HepG2 (cell line): ENCODE results near the gene FRMD3. TPM values are rescaled to one million over a fixed set of nuclear protein-coding genes. Genes with fewer than 3 reads are reported as not detected.

Experiments used
- AFF4 ChIP-seq: sonication (generic); formaldehyde crosslinking; IDR thresholded peaks from 2 replicates; pipeline ENCODE4 v1.4.0; 2020; ENCODE audit warnings: missing genetic modification reagents
- BRCA1 ChIP-seq: sonication (generic); formaldehyde crosslinking; IDR thresholded peaks from 2 replicates; pipeline ENCODE4 v1.4.0; 2020; ENCODE audit warnings: missing genetic modification reagents
- E2F1 ChIP-seq: sonication (generic); formaldehyde crosslinking; IDR thresholded peaks from 2 replicates; pipeline ENCODE4 v1.5.0; 2020; ENCODE audit warnings: missing genetic modification reagents
- EED ChIP-seq: sonication (generic); formaldehyde crosslinking; IDR thresholded peaks from 2 replicates; pipeline ENCODE4 v1.5.0; 2020; ENCODE audit warnings: mild to moderate bottlenecking, missing genetic modification reagents
- FOXA1 ChIP-seq, 2 experiments: fragments of 450-650 bp in 1 of 2; sonication (generic) in 1 of 2; formaldehyde crosslinking in 1 of 2; IDR thresholded peaks; 2 replicates each; pipeline versions ENCODE4 v1.4.0 to v1.6.1; 2016 to 2020; ENCODE audit warnings: missing genetic modification reagents in 1 of 2
- HNF4A ChIP-seq: sonication (generic); formaldehyde crosslinking; IDR thresholded peaks from 2 replicates; pipeline ENCODE4 v1.4.0; 2020; ENCODE audit warnings: missing genetic modification reagents
- HNF4G ChIP-seq, 2 experiments: sonication (generic) in 1 of 2; formaldehyde crosslinking in 1 of 2; IDR thresholded peaks; 2 replicates each; pipeline versions ENCODE4 v1.4.0 to v1.6.1; 2011 to 2020; ENCODE audit warnings: borderline replicate concordance in 2 of 2, low read depth in 2 of 2, mild to moderate bottlenecking in 2 of 2, low read length in 1 of 2, missing genetic modification reagents in 1 of 2, moderate library complexity in 1 of 2
- MIXL1 ChIP-seq: IDR thresholded peaks from 2 replicates; pipeline ENCODE4 v1.6.1; 2016
- NCOA2 ChIP-seq: sonication (generic); formaldehyde crosslinking; IDR thresholded peaks from 2 replicates; pipeline ENCODE4 v1.8.0; 2022; ENCODE audit warnings: inconsistent platforms
- REL ChIP-seq: sonication (generic); formaldehyde crosslinking; conservative IDR thresholded peaks from 2 replicates; pipeline ENCODE4 v1.8.0; 2022; ENCODE audit warnings: mild to moderate bottlenecking, missing genetic modification reagents, moderate library complexity
- TCF12 ChIP-seq, 2 experiments: fragments of 450-650 bp in 1 of 2; sonication (generic) in 1 of 2; formaldehyde crosslinking in 1 of 2; IDR thresholded peaks; 2 replicates each; pipeline versions ENCODE4 v1.6.1 to v1.8.0; 2017 to 2022; ENCODE audit warnings: antibody characterized with exemption in 1 of 2, mild to moderate bottlenecking in 1 of 2, missing genetic modification reagents in 1 of 2, moderate library complexity in 1 of 2
- TCF7L2 ChIP-seq: IDR thresholded peaks from 2 replicates; pipeline ENCODE4 v1.6.1; 2011; ENCODE audit warnings: mild to moderate bottlenecking, low read depth, low read length, moderate library complexity
- ZBTB34 ChIP-seq: sonication (generic); formaldehyde crosslinking; IDR thresholded peaks from 2 replicates; pipeline ENCODE4 v1.8.0; 2022; ENCODE audit warnings: mild to moderate bottlenecking, missing genetic modification reagents
- ZNF251 ChIP-seq: sonication (generic); formaldehyde crosslinking; IDR thresholded peaks from 2 replicates; pipeline ENCODE4 v1.9.0; 2021; ENCODE audit warnings: mild to moderate bottlenecking, missing genetic modification reagents
- ZNF264 ChIP-seq: sonication (generic); formaldehyde crosslinking; IDR thresholded peaks from 2 replicates; pipeline ENCODE4 v1.4.0; 2020; ENCODE audit warnings: missing genetic modification reagents
- ZNF441 ChIP-seq: sonication (generic); formaldehyde crosslinking; IDR thresholded peaks from 2 replicates; pipeline ENCODE4 v1.7.0; 2021; ENCODE audit warnings: missing genetic modification reagents, borderline replicate concordance
- ZNF609 ChIP-seq: sonication (generic); formaldehyde crosslinking; IDR thresholded peaks from 2 replicates; pipeline ENCODE4 v1.4.0; 2020; ENCODE audit warnings: mild to moderate bottlenecking, missing genetic modification reagents, borderline replicate concordance
- polyA plus RNA-seq, 8 experiments: library from polyadenylated mRNA; depleted of rRNA in 3 of 8; stranded (reverse) in 7 of 8; unstranded in 1 of 8; fragments of >200 nt; fragmentation: Illumina TruSeq in 4 of 8; extraction: Trizol in 4 of 8; gene quantifications; 2 replicates each; pipeline versions ENCODE4 v1.2.1 to v1.2.3, GENCODE V29; 2011 to 2016; ENCODE audit warnings: low read depth in 4 of 8, missing spikeins in 1 of 8, mixed read lengths in 1 of 8; ENCODE audit not compliant: insufficient read depth in 1 of 8
- total RNA-seq, 5 experiments: library from RNA; depleted of rRNA; stranded (reverse); fragments of >200 nt; fragmentation: Illumina TruSeq; extraction: Trizol; gene quantifications; 2 replicates each; pipeline ENCODE4 v1.2.3, GENCODE V29; 2016; ENCODE audit warnings: low read depth in 1 of 5

The FRMD3 gene
- total and polyA plus RNA-seq, 2 of the 13 experiments (the other 11 are each of a cell fraction or from before 2014, with no cell fraction given) = 3.2 to 7.7 TPM

GRCh38 chr9:83387401-83388185, 150.6 kb downstream of the FRMD3 start (continued):
- TF ChIP-seq AFF4 (CRISPR knock-in tag) (no peak), BRCA1 (CRISPR knock-in tag) (peak; percentile 72; the same call in 1 of the 2 replicates), ZNF609 (CRISPR knock-in tag) (0 out of 2 replicates have a peak, but pooled peaks have one; percentile 61), EED (CRISPR knock-in tag) (no peak), HNF4G (IDR thresholded peaks at IDR 0.05; ENCODE audit: borderline replicate concordance, low read depth, low read length) (peak; percentile 84), HNF4G (CRISPR knock-in tag; IDR thresholded peaks at IDR 0.05; ENCODE audit: borderline replicate concordance, low read depth) (no peak), ZNF251 (CRISPR knock-in tag) (no peak), ZBTB34 (CRISPR knock-in tag) (peak; percentile 26; the same call in 1 of the 2 replicates), NCOA2 (CRISPR knock-in tag) (peak; percentile 56; the same call in 1 of the 2 replicates), MIXL1 (CRISPR knock-in tag) (peak; percentile 76; the same call in 1 of the 2 replicates), FOXA1 (IDR thresholded peaks at IDR 0.05) (no peak), FOXA1 (CRISPR knock-in tag; IDR thresholded peaks at IDR 0.05) (peak; percentile 74), REL (CRISPR knock-in tag) (no peak), TCF7L2 (peak; percentile 36; the same call in 1 of the 2 replicates), E2F1 (no peak), ZNF441 (CRISPR knock-in tag) (no peak), ZNF264 (CRISPR knock-in tag) (no peak), TCF12 (IDR thresholded peaks at IDR 0.05) (no peak), TCF12 (CRISPR knock-in tag; IDR thresholded peaks at IDR 0.05) (no peak), HNF4A (CRISPR knock-in tag) (peak; percentile 93)
